Inflammatory macrophage treated with lipopolysaccharide for 1 hour (primary cell): ENCODE data around the gene MATR3.
"Not testable (repeated sequence)": the region's sequence is repeated elsewhere in the genome, so short reads cannot be mapped to it uniquely, and the experiment has no call there.

Source experiments
- DNase-seq, 2 donors: peaks; one replicate each; pipeline ENCODE4 v3.0.0-alpha.2; 2020 to 2022

The MATR3 gene, protein sequence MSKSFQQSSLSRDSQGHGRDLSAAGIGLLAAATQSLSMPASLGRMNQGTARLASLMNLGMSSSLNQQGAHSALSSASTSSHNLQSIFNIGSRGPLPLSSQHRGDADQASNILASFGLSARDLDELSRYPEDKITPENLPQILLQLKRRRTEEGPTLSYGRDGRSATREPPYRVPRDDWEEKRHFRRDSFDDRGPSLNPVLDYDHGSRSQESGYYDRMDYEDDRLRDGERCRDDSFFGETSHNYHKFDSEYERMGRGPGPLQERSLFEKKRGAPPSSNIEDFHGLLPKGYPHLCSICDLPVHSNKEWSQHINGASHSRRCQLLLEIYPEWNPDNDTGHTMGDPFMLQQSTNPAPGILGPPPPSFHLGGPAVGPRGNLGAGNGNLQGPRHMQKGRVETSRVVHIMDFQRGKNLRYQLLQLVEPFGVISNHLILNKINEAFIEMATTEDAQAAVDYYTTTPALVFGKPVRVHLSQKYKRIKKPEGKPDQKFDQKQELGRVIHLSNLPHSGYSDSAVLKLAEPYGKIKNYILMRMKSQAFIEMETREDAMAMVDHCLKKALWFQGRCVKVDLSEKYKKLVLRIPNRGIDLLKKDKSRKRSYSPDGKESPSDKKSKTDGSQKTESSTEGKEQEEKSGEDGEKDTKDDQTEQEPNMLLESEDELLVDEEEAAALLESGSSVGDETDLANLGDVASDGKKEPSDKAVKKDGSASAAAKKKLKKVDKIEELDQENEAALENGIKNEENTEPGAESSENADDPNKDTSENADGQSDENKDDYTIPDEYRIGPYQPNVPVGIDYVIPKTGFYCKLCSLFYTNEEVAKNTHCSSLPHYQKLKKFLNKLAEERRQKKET

GRCh38 chr5:139293507-139294373 is at the start of gene MATR3:
Gene MATR3, plus strand, starts transcription at chr5:139293740. Its CDS starts 13,676 bp downstream, at chr5:139307416.
- DNase-seq = peak; percentile 95 to 97

- DNase-seq = no peak
These were observed 47.8 kb upstream of the MATR3 start for GRCh38 chr5:139245637-139246339.

DNA sequence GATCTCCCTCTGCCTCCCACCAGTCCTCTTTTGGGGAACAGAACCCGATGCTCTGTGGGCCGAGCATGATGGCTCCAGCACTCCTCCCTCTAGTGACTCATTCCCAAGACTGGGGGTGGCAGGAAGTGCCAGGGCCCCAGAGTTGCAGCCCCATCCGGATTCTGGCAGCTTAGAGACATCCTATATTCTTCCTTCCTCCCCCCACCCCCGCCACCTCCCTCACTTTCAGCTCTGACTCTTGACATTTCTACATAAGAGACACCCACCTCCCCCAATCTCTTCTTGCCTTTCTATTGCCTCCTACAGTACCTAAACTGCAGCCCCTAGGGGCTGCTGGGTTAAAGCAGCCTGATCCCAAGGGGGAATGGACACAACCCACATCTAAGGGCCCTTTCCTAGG is 47.1 kb upstream of the MATR3 start:
- DNase-seq = peak; percentile 91 to 96

GRCh38 chr5:139248826-139249453 is 44.6 kb upstream of the MATR3 start:
- DNase-seq = no peak

DNA sequence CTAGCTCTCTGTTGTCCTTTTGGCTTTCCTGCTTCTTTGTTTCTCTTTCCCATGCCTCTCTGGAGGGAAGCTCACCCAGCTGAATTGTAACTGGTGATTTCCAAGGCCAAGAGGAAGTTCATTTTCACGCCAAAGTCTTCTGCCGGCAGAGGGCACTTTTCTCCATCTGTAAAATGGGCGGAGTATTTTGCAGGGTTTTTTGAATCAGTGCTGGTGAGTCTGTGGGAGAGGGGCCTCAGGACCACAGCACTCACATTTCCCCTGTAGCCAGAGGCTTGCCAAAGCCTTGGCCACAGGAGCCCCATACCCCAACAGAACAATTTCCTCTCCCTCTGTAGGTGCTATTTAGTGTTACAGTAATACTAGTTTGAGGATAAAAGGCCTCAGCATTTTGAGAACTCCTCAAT is 42.3 kb upstream of the MATR3 start:
- peak; percentile 52 to 73 for DNase-seq

GRCh38 chr5:139251695-139252288 is 41.7 kb upstream of the MATR3 start:
- DNase-seq = no peak

GRCh38 chr5:139253115-139253514 is 40.4 kb upstream of the MATR3 start:
- no peak for DNase-seq

DNA sequence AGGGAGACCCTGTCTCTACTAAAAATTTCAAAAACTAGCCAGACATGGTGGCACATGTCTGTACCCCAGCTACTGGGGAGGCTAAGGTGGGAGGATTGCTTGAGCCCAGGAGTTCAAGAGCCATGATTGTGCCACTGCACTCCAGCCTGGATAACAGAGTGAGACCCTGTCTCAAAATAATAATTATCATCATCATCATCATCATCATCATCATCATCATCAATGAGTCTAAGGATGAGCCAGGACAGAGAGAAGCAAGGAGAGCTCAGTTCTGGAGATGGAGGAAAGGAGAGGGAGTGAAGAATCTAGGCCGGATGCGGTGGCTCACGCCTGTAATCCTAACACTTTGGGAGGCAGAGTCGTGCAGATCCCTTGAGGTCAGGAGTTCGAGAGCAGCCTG is 36.7 kb upstream of the MATR3 start:
- no peak for DNase-seq

- DNase-seq = no peak
These were observed 31.3 kb upstream of the MATR3 start for GRCh38 chr5:139262059-139262741.

DNA sequence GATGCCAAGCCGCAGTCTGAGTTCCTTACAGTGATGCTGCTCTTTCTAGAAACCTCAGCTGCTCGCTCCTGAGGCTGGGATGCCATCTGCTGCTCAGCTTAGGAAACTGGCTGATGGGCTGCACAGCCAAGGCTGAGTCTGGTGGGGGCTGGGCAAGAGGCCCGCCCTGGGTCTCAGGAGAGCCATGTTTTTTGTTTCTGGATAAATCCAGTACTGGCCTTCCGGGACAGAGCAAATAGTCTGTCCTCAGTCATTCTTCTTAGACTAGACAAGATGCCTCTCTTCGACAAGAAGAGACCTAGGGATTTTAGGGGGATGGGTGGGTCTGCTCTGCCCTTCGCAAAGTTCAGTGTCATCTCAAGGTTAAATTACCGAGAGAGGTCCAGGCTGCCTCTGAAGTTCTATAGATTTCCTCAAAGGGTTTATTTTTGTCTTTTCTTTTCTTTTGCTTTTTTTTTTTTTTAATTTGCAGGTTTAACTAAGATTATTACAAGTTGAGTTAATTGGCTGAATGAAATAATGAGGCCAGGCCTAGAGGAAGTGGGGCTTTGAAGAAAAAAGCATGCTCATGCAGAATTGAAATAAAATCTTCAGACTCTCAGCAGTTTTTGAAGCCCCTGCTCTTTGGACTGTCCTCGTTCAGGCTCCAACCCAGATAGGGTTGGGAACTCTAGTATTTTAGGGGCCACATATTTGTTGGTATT is 30.6 kb upstream of the MATR3 start:
- DNase-seq = peak; percentile 74 to 80

DNA sequence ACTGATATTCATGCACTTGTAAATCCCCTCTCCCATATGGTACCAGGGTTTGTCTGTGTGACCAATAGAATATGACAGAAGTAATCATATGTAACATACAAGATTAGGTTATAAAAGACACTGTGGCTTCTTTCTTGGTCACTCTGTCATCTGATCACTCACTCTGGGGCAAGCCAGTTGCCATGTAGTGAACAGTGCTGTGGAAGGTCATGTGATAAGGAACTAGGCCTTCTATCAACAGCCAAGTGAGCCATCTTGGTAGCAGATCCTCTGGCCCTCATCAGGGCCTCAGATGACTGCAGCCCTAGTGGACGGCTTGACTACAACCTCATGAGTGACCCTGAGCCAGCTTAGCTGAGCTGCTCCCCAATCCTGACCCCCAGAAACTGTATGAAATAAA is 30.0 kb upstream of the MATR3 start:
- DNase-seq = no peak

GRCh38 chr5:139263946-139264345 is 29.6 kb upstream of the MATR3 start:
- no peak for DNase-seq

GRCh38 chr5:139265001-139265400 is 28.5 kb upstream of the MATR3 start:
- peak in 1 of 2 donors; percentile 45 for DNase-seq

- DNase-seq = no peak
These were observed 27.3 kb upstream of the MATR3 start for GRCh38 chr5:139266236-139266635.

DNA sequence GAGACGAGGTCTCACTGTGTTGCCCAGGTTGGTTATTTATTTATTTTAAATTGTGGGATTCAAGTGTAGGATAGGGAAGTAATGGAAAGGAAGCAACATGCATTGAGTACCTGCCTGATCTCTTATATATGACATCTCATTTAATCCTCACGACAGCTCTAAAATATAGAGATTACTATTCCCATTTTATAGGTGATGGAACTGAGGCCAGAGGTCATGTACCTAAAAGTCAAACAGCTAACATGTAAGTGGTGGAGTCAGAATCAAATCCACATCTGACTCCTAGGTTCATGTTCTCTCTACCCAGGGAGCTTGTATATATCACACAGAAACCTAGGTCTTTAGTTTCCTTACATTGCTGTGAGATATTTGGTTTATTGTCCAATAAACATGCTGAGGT is 26.1 kb upstream of the MATR3 start:
- no peak for DNase-seq

DNA sequence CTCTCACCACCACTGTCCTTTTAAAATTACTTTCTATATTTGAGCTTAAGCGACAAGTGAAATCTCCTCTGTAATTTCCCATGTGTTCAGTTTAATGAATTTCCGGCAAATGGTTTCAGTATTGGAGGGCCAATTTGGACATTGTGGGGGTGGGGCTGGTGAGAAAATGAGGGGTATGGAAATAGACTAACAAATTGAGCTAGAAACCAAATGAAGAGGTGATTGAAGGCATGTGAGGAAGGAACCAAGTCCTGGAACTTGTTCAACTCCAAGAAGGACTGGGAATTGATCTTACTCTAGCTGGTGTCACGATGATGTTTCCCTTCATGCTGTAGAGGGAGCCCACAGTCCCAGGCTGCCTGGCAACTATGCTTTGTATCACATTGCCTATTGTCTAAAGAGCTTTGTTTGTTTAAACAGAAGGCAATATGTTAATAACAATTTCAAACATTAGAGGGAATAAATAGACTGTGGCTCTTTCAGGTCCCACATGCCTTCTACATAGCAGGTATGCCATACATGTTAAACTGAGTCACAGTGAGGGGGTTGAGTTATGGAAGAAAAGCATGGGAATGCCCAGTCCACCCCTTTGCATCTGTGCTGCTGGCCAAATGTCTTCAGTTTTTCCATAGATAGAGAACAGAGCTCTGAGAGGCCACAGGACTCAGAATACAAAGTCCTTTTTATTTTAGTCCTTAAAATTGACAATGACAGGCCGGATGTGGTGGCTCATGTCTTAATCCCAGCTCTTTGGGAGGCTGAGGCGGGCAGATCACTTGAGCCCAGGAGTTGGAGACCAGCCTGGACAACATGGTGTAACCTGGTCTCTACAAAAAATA is 25.0 kb upstream of the MATR3 start:
- DNase-seq = peak in 1 of 2 donors; percentile 16

DNA sequence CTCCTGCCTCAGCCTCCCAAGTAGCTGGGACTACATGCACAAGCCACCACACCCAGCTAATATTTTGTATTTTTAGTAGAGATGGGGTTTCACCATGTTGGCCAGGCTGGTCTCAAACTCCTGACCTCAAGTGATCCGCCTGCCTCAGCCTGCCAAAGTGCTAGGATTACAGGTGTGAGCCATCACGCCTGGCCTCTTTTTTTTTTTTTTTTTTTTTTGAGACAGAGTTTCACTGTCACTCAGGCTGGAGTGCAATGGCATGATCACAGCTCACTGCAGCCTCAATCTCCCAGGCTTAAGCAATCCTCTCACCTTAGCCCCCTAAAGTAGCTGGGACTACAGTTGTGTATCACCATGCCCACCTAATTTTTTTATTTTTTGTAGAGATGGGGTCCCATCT is 22.8 kb upstream of the MATR3 start:
- DNase-seq = not testable (repeated sequence)

DNA sequence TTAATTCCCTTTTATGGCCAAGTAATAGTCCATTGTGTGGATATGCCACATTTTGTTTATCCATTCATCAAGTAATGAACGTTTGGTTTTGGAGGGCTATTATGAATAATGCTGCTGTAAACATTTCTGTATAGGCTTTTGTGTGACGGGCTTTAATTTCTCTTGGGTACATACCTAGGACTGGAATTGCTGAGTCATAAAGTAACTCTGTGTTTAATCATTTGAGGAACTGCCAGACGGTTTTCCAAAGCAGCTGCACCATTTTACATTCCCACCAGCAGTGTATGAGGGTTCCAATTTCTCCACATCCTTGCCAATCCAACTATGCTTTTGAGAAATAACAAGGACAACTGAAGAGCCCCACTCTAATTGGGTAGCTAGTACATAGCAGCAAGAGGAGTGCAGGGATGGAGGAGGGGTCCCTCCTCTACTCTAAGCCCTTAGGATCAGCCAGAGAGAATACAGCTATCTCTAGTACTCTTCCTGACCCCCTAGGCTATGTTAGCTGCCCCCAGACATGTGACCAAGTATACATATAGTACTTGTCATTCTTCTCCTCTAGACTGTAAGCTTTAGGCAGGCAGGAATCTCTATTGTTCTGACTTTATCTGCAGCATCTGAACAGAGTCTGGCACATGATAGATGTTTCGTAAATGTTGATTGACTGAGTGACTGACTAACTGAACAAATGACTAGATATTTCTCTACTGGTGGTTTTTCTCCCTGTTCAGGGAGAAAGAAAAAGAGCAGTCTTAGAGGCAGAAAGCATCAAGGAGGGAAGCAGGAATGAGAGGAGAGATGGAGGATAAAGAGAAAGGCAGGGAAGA is 22.1 kb upstream of the MATR3 start:
- DNase-seq = no peak
